ENCODE data around the gene LNX2. TPM values are rescaled to one million over a fixed set of nuclear protein-coding genes. Genes with fewer than 3 reads are reported as not detected.

Gene LNX2
- total RNA-seq, 1 experiment from 2014 or later = 13.1 TPM

DNA sequence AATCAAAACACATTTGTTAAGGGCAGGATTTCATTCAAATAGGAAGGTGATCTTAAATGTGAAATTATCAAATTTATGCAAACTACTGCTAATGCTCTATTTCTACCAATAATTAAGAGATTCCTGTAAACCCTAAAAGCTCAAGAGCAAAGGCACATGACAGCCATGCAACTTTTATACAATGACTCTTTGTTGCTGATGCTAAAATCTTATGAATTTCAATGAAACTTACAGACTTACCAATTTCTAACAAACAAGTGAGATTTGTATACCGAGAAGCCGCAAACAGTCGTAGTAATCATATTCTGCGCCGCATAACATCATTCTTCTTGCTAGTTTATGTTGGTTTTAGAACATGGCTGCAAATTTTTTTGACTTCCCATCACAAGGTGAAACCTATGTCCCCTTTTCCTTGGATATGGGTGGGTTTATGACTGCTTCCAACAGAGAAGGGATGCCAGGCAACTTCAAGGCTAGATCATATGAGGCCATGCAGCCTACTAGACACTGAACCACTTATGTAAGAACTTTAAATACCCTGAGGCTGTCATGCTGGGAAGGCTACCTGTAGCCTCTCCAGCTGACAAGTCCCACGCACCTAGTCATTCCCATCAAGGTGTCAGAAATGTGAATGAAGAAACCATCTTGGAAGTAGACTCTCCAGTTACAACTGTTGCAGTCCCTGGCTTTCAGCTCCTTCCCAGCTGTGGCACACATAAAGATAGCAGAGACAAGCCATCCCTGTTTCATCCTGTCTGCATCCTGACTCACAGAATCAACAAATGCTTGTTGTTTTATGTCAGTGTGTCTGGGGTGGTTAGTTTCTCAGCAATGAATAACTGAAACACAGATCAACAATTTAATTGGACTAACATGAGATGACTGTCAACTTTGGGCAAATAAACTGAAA, 42.0 kb downstream of the LNX2 start:
- no peak for DNase-seq (ENCODE audit: low spot score)
- in situ Hi-C loops (cut with HindIII; ENCODE audit: low sequenced_read_pairs) = no loop called here

DNA sequence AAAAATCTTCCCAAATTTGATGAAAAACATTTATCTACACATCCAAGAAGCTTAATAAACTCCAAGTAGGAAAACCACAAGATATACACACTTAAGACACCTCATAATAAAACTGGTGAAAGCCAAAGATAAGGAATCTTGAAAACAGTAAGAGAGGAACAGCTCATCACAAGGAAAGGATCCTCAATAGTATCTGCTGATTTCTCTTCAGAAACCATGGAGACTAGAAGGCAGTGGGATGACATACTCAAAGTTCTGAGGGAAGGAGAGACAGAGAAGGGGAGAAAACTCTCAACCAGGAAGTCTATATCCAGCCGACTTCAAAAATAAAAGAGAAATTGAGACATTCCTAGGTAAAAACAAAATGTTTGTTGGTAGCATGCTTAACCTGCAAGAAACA, 45.7 kb downstream of the LNX2 start:
- in situ Hi-C loops (cut with HindIII; ENCODE audit: low sequenced_read_pairs) = no loop called here
- DNase-seq (ENCODE audit: low spot score) = no peak

DNA sequence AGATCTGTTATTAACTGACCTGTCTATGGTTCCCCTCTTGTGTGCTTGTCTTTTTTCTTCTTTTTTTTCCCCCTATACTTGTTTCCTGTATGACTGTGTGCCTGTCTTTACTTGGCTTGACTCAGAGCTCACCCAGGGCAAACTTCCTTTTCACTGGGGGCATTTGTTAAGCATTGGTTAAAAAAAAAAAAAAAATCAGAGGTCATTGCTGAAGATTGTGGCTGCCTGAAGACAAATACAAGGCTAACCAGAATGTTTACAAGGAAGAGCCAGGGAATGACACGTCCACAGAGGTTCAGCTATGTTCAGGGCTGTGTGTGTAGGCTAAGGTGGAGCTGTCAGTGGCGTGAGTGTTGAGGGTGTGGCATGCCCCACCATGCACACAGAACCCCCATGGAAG, 47.1 kb downstream of the LNX2 start:
- in situ Hi-C loops (cut with HindIII; ENCODE audit: low sequenced_read_pairs) = no loop called here
- no peak for DNase-seq (ENCODE audit: low spot score)

DNA sequence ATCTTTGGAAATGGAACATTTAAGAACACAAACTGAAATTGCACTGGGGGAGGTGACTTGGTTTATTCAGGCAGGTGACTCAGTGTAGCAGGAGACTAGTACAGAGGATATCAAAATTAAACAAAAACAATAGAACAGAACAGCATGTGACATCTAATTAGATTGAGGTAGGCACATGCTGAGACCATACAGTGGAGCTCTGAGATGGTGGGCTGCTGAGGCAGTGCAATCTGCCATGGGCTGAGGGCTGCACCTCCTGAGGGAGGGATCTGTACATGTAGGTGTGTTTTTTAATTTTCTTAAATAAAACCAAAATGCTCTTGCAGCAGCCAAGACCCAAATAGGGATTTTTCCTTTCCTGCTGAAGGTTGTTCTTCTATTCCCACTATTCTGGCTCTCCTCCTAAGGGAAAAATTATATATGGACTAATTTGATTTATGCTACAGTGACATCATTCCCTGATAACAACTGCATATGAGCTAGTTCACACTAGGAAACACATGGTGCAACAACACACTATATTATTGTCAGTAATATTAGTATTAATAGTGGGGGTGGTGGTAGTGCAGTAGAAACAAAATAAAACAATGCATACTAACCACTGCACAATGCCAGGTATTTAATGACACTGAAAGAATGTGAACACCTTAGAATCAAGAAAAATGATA, 48.0 kb downstream of the LNX2 start:
- no peak for DNase-seq (ENCODE audit: low spot score)
- in situ Hi-C loops (cut with HindIII; ENCODE audit: low sequenced_read_pairs) = no loop called here

DNA sequence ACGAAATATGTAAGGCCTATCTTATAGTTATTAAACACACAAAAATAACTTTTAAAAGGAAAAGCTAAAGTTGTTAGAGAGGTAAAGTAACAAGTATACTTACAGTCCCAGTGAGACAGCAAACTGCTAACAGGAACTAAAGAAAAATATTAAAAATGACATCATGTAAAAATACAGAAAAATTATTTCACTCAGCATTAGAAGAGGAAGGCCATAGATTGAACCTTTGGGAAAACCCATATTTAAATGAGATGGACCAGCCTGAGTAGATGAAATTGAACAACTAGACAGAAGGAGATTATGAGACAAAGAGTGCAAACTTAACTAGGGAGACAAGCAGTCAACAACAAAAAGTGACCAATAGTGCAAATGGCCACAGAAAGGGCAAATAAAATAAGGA, 49.4 kb downstream of the LNX2 start:
- in situ Hi-C loops (cut with HindIII; ENCODE audit: low sequenced_read_pairs) = no loop called here
- no peak for DNase-seq (ENCODE audit: low spot score)

DNA sequence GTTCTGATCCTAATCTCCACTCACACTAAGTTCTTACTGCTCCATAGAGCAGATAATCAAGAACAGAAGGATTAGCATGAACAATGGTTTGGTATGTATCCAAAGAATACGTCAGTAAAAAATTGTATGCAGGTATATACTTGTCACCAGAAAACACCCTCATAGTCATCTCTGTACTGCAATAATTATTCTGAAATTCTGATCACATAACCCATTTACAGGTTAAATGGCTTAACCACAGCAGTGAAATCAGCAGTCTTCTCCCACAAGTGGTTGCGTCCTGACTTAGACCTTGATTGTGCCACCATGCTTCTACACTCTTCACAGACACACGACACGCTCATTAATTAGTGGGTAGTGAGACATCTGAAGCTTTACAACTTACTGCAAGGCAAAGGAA, 50.9 kb downstream of the LNX2 start:
- no peak for DNase-seq (ENCODE audit: low spot score)
- in situ Hi-C loops (cut with HindIII; ENCODE audit: low sequenced_read_pairs) = no loop called here

DNA sequence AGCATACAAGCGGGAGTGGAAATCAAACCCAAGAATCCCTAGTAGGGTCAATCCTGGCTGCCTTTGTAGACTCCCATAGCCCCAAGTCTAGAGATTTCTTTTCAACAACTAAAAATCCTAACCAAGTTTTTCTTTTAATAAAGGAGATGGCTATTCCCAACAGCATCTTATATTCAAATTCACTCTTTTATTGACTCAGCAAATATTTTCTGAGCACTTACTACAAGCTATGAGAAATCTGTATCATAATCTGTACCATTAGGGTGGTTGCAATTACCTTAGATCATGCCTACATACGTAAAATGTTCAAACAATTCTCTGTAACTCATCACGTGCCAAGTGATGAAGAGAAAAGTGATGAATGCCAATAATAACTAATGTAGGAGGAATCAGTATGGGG, 54.5 kb downstream of the LNX2 start:
- no peak for DNase-seq (ENCODE audit: low spot score)
- in situ Hi-C loops (cut with HindIII; ENCODE audit: low sequenced_read_pairs) = no loop called here

DNA sequence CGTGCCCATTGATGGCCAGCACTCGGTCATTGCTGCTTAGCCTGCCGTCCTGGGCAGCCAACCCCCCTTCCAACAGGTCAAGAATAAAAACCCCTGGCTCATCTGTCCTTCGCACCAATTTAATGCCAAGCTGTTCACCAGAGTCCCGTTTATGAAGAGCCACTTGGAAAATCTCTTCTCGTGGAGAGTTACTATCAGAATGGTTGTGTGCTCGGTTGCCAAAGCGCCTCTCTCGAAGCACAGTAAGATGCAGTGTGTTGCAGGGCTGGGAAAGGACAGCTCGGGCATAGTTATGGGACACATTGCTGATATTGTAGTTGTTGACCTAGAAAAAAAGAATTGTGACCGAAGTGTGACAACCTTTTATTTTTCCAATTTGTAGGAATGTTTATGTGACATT, 57.9 kb downstream of the LNX2 start:
- in situ Hi-C loops (cut with HindIII; ENCODE audit: low sequenced_read_pairs) = no loop called here
- DNase-seq (ENCODE audit: low spot score) = no peak

DNA sequence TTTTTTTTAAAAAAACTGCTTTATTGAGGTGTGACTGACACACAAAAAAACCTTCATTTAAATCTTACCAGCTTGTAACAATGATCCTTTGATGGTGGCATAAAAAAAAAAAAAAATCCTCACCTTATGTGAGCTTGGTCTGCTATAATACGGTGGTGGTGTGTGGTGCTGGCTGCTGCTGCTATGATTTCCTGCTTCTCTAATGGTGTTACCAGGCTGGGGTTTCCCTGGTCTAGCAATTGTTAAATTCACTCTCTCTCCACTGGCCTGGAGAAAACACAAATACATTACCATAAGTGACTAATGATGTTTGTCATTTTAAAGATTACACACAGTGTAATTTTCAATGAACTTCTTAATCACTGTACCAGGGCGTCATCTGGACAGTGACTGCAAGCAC, 60.6 kb downstream of the LNX2 start:
- DNase-seq (ENCODE audit: low spot score) = no peak
- in situ Hi-C loops (cut with HindIII; ENCODE audit: low sequenced_read_pairs) = no loop called here

DNA sequence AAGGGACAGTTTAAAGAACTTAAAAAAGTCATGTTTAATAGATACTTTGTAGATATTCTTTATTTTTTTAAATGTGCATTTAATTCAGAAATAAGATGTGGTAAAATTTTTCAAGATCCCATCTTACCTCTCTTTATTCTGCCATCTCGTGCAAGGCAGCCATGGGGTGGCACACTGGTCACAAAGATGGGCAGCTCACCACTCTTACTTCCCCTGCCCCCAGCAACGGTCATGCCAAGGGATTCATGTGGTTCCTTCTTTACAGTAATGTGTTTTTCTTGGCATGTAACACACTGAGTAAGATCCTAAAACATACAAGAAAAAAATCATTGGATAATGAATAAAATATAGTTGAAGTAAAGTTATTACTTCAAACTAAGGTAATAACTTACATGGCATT, 64.2 kb downstream of the LNX2 start:
- no peak for DNase-seq (ENCODE audit: low spot score)
- in situ Hi-C loops (cut with HindIII; ENCODE audit: low sequenced_read_pairs) = no loop called here

DNA sequence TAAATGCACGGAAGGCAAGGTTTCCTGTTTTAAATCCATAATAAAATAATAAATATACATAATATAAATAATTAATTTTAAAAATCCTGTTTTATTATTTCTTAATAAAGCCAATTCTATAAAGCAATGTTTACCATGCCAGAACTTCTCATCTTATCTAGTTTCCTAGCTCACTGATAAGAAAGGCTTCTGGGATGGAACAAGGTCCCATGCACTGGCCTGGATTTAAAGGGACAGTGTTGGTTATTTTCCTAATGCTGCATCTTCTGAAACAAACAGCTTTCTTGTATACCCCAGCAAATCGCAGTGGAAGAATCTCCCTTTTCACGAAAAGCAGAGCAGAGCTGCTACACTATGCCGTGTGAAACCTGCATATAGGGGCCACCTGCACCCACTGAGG, 68.8 kb downstream of the LNX2 start:
- DNase-seq (ENCODE audit: low spot score) = no peak
- in situ Hi-C loops (cut with HindIII; ENCODE audit: low sequenced_read_pairs) = no loop called here

DNA sequence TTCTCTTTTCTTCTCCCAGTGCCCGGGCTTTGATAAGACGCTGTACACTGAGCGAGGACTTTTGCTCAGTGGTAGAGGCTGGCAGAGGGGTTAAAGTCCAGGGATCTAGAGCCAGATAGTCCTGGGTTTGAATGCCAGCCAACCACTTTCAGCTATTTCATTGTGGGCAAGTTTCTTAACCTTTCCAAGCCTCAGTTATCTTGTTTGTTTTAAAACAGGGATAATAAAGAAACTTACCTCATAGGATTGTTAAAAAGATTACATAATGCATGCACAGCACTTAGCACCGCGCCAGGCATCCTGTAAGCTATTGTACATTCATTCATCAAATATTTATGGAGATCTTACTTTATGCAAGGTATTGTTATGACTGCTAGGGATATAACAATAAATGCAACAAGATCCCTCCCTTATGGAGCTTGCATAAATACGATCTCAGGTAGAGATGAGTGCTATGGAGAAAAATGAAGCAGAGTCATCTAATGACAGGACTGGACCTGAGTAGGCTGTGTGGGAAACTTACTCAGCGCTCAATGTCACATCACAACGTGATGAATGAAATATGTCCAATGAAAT, 70.8 kb downstream of the LNX2 start:
- no peak for DNase-seq (ENCODE audit: low spot score)
- in situ Hi-C loops (cut with HindIII; ENCODE audit: low sequenced_read_pairs) = no loop called here

DNA sequence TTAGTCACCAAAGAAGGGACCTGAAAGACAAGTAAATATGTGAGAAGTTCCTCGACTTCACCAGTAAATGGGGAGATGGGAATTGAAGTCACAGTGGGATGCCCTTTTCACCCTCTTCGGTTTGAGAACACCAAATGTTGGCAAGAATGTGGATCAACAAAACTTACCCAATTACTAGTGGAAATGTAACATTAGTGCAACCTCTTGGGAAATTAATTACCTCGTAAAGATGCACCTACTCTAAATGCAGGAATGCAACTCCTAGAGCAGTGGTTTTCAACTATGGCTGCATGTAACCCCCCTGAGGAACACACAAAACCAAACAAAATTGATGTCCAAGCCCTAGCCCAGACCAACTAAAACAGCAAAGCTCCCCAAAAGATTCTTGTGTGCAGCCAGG, 78.1 kb downstream of the LNX2 start:
- DNase-seq (ENCODE audit: low spot score) = no peak
- in situ Hi-C loops (cut with HindIII; ENCODE audit: low sequenced_read_pairs) = no loop called here

DNA sequence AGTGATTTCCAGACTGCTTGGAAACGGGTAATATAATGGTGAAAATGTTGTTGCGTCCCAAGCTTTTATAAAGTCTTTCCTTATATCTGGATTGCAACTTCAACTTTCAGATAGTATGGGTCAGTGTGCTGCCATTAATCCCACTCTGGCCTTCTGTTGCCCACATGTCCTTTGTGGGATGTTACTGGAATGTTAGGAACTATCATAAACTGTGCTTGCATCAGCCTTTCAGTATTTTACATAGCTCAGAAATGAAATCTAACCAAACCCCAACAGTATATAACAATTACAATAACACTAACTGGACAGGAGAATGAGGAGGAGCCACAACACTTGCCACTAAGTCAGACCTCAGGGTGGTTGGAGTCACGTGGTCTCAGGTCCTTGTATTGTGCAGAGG, 78.9 kb downstream of the LNX2 start:
- in situ Hi-C loops (cut with HindIII; ENCODE audit: low sequenced_read_pairs) = no loop called here
- no peak for DNase-seq (ENCODE audit: low spot score)

DNA sequence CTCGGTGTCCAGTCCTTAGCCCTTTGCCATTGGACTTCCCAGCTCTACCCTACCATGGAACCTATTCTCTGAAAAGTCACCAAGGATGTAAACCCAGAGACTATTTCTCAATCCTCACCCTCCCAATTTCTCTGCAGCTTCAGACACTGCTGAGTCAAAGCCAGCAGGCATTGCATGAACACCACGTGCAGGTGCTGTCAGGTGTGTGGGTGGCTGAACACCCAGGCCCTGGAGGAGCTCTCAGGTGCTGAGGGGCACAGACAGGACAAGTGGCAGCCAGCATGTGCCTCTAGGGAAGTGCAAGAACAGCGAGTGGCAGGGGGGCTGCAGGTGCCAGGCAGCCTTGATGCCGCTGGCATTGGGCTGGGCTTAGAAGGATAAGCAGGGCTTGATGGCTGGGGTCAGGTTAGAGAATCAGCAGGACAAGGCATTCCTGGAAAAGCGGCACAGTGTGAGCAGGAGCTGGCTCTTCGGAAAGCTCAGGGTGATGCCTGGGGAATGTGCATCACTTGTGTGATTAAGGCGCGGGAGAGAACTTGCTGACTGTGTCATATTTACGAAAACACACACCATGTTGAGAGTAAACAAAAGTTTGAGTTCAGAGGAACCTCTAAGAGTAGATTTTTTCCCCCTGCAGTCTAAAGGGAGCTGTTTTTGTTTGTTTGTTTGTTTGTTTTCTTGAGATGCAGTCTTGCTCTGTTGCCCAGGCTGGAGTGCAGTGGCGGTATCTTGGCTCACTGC, 83.8 kb downstream of the LNX2 start:
- in situ Hi-C loops (cut with HindIII; ENCODE audit: low sequenced_read_pairs) = no loop called here
- no peak for DNase-seq (ENCODE audit: low spot score)

DNA sequence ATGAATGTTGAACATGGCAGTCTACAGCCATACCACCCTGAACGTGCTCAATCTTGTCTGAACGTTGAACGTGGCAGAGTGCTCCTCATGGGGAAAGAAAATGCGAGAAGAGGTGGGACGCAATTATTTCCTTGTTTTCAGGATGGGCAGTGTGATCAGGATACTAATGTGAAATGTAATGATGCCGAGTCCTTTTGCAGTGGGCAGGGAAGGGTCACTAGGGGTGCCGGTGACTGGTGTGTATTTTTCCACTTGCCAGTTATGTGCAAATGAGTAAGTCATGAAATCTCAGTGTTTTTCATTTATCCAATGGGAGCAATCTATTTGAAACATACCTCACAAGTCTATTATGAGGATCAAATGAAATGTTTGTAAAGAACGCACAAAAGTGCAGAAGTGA, 84.8 kb downstream of the LNX2 start:
- in situ Hi-C loops (cut with HindIII; ENCODE audit: low sequenced_read_pairs) = no loop called here
- no peak for DNase-seq (ENCODE audit: low spot score)

DNA sequence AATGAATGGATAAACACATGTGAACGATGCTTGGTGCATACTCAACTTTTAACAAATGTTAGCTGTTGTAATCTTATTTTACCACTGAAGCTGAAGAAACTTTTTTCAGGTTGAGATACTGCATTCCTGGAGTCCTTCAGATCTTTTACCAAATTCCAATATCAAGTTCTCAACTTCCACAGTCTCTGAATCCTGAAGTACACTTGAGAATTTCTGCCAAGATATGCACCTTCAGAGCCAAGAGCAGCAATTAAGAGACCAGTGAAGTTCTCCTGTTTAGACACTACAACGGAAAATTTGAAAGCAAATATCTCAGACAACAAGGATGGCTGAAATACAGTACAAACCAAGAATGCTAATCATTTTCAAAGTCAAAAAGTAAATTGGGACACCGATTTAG, 85.3 kb downstream of the LNX2 start:
- DNase-seq (ENCODE audit: low spot score) = no peak
- in situ Hi-C loops (cut with HindIII; ENCODE audit: low sequenced_read_pairs) = no loop called here

DNA sequence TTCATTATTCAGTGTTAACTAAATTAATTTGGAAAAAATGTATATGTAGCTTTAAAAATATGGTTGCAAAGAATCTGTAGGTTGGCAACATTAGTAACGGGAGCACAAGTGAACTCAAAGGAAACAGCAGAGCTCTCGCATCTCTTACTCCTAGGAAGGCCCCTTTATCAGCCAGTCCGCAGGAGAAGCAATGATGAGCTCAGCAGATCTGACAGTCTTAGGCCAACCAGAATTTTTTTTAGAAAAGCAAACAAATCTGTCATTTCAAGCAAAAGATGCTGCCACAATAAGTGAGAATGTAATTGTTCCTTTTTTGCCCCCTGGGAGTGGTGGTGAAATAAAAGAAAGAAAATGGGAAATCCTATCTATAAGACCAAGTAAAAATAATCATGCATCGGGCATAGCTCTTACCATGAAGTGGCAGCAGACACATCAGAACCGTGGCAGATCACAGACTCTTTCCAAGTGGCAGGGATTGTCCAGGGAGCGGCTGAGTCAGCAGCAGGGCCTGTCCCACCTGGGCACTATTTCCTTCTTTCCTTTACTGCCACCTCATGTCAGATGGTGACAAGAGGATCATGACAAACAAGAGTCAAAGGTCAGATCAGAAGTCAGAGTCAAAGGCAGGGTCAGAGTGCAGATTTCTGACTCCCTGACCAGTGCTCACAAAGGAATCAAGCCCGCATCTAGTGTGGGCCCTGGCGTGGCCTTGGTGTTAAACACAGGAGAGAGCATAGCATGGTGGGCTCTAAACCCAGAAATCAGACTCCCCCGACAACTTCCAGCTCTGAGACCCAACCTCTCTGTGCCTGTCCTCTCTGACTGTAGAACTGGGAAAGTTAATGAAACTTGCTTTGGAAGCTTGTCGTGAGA, 86.0 kb downstream of the LNX2 start:
- in situ Hi-C loops (cut with HindIII; ENCODE audit: low sequenced_read_pairs) = no loop called here
- DNase-seq (ENCODE audit: low spot score) = no peak

DNA sequence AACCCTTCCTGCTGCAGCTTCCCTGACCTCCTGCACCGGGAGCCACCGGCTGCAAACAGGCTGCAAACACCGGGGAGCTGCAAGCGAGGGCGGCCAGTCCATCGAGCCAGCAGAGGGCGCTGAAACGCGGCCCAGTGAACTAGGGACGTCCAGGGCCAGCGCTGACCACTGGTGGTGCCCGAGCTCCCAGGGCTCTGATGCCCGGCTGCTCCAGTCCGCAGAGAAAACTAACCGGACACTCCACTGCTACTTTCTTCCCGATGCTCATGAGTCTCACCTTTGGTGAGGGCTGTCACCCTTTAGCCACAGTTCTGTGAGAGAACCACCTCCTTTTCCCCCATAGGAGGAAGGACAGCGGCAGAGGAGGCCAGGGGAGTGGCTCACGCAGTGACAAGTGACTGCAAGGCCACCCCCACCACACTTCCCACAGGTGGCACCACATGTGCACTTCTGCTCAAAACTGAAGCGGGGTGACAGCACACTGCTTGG, 87.1 kb downstream of the LNX2 start:
- peak; percentile 83 for DNase-seq (ENCODE audit: low spot score)
- in situ Hi-C loops (cut with HindIII; ENCODE audit: low sequenced_read_pairs) = no loop called here

All from G401 (cell line).